ENCODE data around the gene DNAJC5. TPM values are rescaled to one million over a fixed set of nuclear protein-coding genes. Genes with fewer than 3 reads are reported as not detected.

Gene DNAJC5
- total and polyA plus RNA-seq, 9 of the 15 experiments (the other 6 are each of a cell fraction or from before 2014, with no cell fraction given): 0.95 to 42.8 (median 23.4) TPM

DNA sequence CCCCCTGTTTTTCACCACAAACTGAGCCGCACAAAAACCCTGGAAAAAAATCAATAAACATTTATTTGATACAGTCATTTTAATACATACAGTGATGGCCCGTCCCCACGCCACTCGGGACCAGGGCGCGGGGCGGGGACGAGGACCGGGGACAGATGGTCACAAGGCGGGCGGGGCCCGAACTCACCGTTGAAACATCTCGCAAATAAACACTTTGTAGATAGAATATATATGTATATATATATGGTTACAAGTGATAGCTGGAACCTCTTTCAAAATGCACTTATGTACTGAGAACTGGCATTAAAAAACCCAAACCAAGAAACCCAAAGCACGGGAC lies 61.7 kb downstream of the DNAJC5 start (continued):
- TF ChIP-seq, protein P1, sequence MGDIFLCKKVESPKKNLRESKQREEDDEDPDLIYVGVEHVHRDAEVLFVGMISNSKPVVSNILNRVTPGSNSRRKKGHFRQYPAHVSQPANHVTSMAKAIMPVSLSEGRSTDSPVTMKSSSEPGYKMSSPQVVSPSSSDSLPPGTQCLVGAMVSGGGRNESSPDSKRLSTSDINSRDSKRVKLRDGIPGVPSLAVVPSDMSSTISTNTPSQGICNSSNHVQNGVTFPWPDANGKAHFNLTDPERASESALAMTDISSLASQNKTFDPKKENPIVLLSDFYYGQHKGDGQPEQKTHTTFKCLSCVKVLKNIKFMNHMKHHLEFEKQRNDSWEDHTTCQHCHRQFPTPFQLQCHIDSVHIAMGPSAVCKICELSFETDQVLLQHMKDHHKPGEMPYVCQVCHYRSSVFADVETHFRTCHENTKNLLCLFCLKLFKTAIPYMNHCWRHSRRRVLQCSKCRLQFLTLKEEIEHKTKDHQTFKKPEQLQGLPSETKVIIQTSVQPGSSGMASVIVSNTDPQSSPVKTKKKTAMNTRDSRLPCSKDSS (IDR thresholded peaks at IDR 0.05; ENCODE audit: low read depth, partially characterized antibody): no peak
- no peak for TF ChIP-seq RBFOX2 (IDR thresholded peaks at IDR 0.05; ENCODE audit: low read depth, low read length)
- TF ChIP-seq MAFF (IDR thresholded peaks at IDR 0.05; ENCODE audit: low read length): no peak
- TF ChIP-seq, protein P2, sequence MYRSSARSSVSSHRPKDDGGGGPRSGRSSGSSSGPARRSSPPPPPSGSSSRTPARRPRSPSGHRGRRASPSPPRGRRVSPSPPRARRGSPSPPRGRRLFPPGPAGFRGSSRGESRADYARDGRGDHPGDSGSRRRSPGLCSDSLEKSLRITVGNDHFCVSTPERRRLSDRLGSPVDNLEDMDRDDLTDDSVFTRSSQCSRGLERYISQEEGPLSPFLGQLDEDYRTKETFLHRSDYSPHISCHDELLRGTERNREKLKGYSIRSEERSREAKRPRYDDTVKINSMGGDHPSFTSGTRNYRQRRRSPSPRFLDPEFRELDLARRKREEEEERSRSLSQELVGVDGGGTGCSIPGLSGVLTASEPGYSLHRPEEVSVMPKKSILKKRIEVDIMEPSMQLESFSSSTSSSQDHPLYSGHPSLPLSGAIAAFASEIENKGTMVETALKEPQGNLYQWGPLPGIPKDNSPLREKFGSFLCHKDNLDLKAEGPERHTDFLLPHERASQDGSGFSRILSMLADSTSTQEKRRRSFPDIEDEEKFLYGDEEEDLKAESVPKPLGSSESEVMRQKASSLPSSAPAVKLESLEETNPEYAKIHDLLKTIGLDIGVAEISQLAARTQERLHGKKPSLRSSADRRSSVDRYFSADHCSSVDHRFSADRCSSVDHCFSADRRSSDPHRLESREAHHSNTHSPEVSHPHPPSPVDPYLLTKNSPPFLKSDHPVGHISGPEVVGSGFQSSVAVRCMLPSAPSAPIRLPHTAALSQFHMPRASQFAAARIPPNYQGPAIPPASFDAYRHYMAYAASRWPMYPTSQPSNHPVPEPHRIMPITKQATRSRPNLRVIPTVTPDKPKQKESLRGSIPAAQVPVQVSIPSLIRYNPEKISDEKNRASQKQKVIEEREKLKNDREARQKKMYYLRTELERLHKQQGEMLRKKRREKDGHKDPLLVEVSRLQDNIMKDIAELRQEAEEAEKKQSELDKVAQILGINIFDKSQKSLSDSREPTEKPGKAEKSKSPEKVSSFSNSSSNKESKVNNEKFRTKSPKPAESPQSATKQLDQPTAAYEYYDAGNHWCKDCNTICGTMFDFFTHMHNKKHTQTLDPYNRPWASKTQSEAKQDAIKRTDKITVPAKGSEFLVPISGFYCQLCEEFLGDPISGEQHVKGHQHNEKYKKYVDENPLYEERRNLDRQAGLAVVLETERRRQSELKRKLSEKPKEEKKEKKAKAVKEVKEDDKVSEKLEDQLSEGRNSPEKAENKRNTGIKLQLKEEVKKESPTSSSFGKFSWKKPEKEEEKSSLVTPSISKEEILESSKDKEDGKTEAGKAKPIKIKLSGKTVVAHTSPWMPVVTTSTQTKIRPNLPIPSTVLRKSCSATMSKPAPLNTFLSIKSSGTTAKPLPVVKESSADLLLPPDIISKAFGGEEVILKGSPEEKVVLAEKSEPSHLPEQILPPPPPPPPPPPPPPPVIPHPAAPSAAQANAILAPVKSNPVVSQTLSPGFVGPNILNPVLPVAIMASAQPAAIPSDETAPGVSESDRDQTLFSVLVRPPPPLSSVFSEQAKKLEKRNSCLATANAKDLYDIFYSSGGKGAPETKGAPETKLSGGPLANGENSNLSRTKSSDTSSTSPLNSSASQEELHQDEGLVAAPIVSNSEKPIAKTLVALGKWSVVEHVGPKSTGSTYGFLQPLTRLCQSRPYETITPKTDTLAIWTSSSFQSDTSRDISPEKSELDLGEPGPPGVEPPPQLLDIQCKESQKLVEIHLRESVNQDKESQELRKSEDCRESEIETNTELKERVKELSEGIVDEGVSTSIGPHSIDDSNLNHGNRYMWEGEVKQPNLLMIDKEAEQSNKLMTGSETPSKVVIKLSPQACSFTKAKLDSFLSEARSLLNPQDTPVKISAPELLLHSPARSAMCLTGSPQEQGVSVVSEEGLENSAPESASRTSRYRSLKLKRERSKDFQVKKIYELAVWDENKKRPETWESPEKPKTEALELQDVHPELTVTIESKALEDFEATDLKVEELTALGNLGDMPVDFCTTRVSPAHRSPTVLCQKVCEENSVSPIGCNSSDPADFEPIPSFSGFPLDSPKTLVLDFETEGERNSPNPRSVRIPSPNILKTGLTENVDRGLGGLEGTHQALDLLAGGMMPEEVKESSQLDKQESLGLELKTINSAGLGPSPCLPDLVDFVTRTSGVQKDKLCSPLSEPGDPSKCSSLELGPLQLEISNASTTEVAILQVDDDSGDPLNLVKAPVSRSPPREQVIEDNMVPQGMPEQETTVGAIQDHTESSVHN (IDR thresholded peaks at IDR 0.05; ENCODE audit: borderline replicate concordance in 1 of 2, low read depth in 1 of 2): no peak
- no peak for TF ChIP-seq ZNF140 (CRISPR knock-in tag; IDR thresholded peaks at IDR 0.05)
- no peak for TF ChIP-seq CHD1 (IDR thresholded peaks at IDR 0.05; ENCODE audit: low read length)
- peak; percentile 2; the same call in 1 of the 2 replicates for TF ChIP-seq L3MBTL2 (IDR thresholded peaks at IDR 0.05)
- TF ChIP-seq ZNF212 (CRISPR knock-in tag; IDR thresholded peaks at IDR 0.05): no peak
- TF ChIP-seq ARNT (IDR thresholded peaks at IDR 0.05): no peak
- no peak for TF ChIP-seq POLR2H (tag; IDR thresholded peaks at IDR 0.05; ENCODE audit: low read depth)
- TF ChIP-seq, protein P3, sequence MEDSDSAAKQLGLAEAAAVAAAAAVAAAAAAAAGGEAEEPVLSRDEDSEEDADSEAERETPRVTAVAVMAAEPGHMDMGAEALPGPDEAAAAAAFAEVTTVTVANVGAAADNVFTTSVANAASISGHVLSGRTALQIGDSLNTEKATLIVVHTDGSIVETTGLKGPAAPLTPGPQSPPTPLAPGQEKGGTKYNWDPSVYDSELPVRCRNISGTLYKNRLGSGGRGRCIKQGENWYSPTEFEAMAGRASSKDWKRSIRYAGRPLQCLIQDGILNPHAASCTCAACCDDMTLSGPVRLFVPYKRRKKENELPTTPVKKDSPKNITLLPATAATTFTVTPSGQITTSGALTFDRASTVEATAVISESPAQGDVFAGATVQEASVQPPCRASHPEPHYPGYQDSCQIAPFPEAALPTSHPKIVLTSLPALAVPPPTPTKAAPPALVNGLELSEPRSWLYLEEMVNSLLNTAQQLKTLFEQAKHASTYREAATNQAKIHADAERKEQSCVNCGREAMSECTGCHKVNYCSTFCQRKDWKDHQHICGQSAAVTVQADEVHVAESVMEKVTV (CRISPR knock-in tag; IDR thresholded peaks at IDR 0.05): no peak
- no peak for TF ChIP-seq NEUROD1 (IDR thresholded peaks at IDR 0.05; ENCODE audit: borderline replicate concordance, low read depth, low read length, partially characterized antibody)
- TF ChIP-seq NONO (IDR thresholded peaks at IDR 0.05; ENCODE audit: low read depth in 2 of 2, low read length in 1 of 2): no peak
- TF ChIP-seq, protein P4, sequence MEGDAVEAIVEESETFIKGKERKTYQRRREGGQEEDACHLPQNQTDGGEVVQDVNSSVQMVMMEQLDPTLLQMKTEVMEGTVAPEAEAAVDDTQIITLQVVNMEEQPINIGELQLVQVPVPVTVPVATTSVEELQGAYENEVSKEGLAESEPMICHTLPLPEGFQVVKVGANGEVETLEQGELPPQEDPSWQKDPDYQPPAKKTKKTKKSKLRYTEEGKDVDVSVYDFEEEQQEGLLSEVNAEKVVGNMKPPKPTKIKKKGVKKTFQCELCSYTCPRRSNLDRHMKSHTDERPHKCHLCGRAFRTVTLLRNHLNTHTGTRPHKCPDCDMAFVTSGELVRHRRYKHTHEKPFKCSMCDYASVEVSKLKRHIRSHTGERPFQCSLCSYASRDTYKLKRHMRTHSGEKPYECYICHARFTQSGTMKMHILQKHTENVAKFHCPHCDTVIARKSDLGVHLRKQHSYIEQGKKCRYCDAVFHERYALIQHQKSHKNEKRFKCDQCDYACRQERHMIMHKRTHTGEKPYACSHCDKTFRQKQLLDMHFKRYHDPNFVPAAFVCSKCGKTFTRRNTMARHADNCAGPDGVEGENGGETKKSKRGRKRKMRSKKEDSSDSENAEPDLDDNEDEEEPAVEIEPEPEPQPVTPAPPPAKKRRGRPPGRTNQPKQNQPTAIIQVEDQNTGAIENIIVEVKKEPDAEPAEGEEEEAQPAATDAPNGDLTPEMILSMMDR (IDR thresholded peaks at IDR 0.05 in 2 of 3, conservative IDR thresholded peaks at IDR 0.05 in 1 of 3; ENCODE audit: insufficient read depth in 2 of 3, low read depth in 1 of 3, low read length in 3 of 3): no peak
- no peak for TF ChIP-seq SPI1 (IDR thresholded peaks at IDR 0.05; ENCODE audit: borderline replicate concordance, low read depth, low read length)
